HG03571 (cell line): ENCODE measurements around the gene DRD4.
"Not testable (repeated sequence)": the region's sequence is repeated elsewhere in the genome, so short reads cannot be mapped to it uniquely, and the experiment has no call there.

Source experiments
- ATAC-seq: cut with Tn5 transposase; IDR thresholded peaks from one replicate; pipeline ENCODE4 v1.9.1; 2021; ENCODE audit not compliant: unreplicated experiment

The DRD4 gene

GRCh38 chr11:641806-642370, 4.8 kb downstream of the DRD4 start:
- ATAC-seq: no peak

DNA sequence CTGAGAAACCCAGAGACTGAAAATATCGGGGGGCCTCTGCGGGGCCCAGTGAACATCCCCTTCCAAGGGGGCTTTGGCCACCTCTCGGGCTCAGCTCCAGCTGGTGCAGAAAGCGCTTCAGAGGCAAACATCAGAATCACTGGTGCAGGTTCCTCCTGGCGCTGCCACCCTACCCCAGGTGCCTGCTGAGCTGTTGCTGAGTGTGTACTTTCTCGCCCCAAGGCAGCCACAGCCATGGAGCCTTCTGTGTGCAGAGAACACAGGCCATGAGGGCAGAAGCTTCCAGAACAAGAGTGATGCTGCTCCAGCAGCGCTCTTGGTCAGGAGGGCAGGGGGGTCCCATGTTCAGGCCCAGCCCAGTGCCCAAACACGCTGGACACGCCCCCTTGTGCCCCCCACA, 6.3 kb downstream of the DRD4 start:
- no peak for ATAC-seq

DNA sequence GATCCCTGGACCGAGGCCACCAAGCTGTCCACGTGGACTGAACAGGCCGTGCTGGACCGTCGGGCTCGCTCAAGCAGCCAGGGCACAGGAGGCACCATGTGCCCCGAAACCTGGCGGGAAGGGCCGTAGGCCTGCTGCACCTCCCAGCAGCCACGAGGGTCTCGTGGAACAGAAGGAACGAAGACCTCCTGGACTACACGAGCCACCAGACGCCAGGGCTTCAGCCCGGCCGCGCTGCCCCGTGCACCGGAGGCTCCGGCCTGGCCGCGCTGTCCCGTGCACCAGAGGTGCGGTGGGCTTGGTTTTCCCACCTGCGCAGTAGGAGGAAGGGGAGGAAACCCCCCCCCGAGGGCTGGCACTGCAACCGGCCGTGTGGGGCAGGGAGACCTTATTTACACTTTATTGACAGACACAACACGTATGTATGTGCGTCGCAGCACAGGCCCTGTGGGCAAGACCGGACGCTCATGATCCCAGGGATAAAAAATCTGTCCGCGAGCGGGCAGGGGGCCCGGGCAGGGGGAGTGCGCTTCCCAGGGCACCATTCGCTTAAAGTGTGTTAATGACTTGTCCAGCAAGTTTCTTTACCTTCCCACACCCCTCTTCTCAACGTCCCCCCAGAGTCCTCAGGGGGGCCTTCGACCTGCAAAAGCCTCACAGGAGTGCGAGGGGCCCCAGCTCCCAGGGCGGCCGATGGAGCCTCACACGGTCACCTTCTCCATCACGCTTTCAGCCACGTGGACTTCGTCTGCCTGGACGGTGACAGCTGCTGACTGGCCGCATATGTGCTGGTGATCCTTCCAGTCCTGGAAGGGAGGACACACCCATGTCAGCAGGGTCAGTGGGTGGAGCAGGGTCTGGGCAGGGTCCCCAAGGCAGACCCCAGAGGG, 7.0 kb downstream of the DRD4 start:
- no peak for ATAC-seq

GRCh38 chr11:645536-645935, 8.5 kb downstream of the DRD4 start:
- no peak for ATAC-seq

GRCh38 chr11:646214-646613, 9.1 kb downstream of the DRD4 start:
- no peak for ATAC-seq

GRCh38 chr11:647672-648158, 10.6 kb downstream of the DRD4 start:
- ATAC-seq: not testable (repeated sequence)

DNA sequence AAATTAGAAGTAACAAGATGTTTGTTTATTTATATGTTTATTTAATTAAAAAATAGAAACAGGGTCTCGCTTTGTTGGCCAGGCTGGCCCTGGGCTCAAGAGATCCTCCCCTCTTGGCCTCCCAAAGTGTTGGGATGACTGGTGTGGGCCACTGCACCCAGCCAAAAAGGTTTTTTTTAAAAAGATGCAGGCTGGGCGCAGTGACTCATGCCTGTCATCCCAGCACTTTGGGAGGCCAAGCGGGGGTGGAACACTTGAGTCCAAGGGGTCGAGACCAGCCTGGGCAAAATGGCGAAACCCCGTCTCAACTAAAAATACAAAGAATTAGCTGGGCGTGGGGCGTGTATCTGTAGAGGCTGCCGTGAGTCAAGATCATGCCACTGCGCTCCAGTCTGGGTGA, 13.4 kb downstream of the DRD4 start:
- ATAC-seq: no peak

DNA sequence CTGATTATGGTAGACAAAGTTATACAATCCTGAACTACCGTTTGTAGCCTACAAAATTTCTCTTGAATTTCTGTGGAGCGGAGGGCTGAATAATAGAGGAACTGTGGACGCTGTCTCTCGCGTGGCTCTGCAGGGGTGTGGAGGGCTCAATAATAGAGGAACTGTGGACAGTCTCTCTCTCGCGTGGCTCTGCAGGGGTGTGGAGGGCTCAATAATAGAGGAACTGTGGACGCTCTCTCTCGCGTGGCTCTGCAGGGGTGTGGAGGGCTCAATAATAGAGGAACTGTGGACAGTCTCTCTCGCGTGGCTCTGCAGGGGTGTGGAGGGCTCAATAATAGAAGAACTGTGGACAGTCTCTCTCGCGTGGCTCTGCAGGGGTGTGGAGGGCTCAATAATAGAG, 16.1 kb downstream of the DRD4 start:
- ATAC-seq: not testable (repeated sequence)

- no peak for ATAC-seq
Measured at GRCh38 chr11:653837-654236, 16.8 kb downstream of the DRD4 start.

DNA sequence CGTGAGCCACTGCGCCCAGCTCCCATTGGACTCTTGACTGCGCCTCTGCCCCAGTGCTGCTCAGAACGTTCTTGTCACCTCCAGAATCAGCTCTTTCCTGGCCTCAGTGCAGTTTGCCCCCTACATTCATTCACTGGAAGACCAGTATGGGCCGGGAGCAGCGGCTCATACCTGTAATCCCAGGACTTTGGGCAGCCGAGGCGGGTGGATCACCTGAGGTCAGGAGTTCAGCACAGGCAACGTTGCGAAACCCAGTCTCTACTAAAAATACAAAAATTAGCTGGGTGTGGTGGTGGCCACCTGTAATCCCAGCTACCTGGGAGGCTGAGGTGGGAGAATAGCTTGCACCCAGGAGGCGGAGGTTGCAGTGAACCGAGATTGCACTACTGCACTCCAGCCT, 17.4 kb downstream of the DRD4 start:
- ATAC-seq: not testable (repeated sequence)

- no peak for ATAC-seq
Measured at GRCh38 chr11:655036-655726, 18.1 kb downstream of the DRD4 start.

DNA sequence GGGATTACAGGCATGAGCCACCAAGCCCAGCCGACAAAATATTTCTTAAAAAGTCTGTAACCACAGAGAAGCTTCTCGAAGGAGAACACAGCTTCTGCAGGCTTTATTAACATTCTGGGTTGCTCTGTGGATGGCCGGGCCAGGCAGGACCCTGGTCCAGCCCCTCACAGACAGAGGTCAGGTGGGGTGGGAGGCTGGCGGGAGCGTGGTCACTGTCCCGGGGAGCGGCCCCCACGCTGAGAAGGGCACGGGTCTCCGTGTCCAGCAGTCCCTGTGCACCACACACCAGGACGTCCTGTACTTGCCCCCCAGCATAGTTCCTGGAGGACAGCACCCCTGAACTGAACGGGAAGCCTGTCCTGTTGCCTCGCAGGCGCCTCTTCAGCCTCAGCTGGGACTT, 19.4 kb downstream of the DRD4 start:
- no peak for ATAC-seq

GRCh38 chr11:656866-657265, 19.8 kb downstream of the DRD4 start:
- no peak for ATAC-seq

GRCh38 chr11:657691-658126, 20.6 kb downstream of the DRD4 start:
- no peak for ATAC-seq

DNA sequence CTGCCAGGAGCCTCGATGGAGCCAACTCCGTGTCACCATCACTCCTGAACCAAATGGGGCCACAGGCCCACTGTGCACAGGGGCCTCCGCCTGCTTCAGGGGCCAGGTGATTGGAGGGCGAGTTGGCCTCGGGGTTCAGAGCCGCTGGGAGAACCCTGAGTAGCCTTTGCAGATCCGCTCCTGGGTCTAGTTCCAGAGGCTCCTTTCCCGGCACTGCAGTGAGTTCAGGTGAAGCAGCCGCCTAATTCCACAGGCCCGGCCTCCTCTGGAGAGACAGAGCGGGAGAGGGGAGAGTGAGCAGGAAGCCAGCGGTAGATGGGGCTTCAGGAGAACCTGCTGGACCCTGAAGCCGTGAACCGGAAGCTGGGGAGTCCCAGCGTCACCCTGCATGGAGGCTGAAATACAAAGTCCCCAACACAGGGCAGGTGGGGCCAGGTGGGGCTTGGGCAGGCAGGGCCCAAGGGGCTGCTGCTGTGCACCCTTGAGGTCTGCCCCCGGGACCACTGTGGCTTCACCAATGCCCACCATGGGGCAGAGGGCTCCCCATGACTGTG, 22.5 kb downstream of the DRD4 start:
- no peak for ATAC-seq

- no peak for ATAC-seq
Measured at GRCh38 chr11:660281-660680, 23.2 kb downstream of the DRD4 start.

GRCh38 chr11:660681-661444, 23.8 kb downstream of the DRD4 start:
- no peak for ATAC-seq

DNA sequence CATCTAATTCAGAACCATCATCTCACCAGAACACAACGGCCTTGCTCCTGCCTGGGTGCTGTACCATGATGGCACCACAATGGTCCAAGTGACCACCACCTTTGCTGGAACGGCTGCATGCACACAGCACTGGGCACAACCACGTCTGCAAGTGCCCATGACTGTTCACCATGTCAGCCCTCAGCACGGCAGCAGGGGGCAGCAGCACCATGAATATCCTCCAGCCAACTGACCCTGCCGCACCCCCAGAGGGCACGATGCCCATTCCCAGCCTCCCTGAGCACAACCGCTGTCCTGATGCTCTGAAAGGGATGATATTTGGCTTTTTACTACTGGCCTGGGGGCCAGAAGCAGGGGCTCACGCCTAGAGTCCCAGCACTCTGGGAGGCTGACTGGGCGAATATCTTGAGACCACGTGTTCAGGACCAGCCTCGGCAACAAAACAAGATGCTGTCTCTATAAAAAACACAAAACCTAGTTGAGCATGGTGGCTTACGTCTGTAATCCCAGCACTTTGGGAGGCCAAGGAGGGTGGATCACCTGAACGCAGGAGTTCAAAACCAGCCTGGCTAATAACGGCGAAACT, 25.7 kb downstream of the DRD4 start:
- no peak for ATAC-seq

DNA sequence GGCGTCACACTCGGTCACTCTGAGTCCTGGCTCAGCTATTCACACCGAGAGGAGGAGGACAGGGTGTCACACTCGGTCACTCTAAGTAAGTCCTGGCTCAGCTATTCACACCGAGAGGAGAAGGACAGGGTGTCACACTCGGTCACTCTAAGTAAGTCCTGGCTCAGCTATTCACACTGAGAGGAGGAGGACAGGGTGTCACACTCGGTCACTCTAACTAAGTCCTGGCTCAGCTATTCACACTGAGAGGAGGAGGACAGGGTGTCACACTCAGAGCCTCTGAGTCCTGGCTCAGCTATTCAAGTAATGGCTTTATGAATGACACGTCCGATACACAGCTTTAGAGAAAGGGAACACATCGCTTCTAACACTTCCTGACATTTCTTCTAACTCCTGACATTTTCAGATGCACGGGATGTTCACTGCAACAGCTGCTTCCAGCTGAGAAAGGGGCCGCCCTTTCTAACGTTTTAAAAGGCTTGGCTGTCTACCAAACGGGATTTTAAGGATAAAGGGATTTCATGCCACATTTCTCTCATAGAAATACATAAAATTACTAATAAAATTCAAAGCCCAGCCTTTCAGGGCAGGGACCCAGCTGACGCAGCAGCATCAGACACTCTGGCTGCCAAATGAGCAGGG, 28.1 kb downstream of the DRD4 start:
- ATAC-seq: no peak

DNA sequence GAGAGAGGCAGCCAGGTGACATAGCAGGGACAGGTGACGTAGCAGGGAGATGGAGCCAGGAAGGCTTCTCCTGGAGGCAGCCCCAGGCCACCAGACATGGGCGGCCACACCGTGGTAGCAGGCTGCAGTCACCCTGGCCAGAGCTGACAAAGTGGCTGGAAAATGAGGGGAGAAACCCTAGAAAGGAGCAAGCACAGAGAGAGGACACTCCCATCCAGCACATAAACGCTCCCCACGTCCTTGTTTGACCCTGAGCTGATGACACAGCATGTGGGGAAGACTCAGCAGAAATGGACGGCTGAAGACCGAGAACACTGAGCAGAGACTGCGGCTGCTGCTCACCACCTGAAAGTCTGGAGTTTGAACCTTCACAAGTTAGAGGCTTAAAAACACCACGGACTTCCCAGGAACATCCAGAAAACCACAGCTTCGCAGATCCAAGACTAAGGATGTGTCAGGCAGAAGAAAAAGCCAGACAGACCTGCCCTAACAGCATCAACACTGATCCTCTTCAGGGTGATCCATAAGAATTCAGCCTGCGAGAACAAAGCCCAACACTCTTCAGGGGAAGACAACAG, 28.7 kb downstream of the DRD4 start:
- no peak for ATAC-seq
